GM12878 (cell line): ENCODE measurements around the gene TUBA1B. TPM values are rescaled to one million over a fixed set of nuclear protein-coding genes. Genes with fewer than 3 reads are reported as not detected.
A peak's percentile ranks its signal among the peaks of the same experiment; 100 is the strongest.

Experiments
- BACH1 ChIP-seq: fragments of 450-650 bp; IDR thresholded peaks from 2 replicates; pipeline ENCODE4 v1.6.1; 2017; ENCODE audit warnings: mild to moderate bottlenecking, borderline replicate concordance
- CBFB ChIP-seq: IDR thresholded peaks from 2 replicates; pipeline ENCODE4 v1.6.1; 2016; ENCODE audit warnings: antibody characterized with exemption, low read depth
- E4F1 ChIP-seq: fragments of 450-650 bp; IDR thresholded peaks from 2 replicates; pipeline ENCODE4 v1.6.1; 2018; ENCODE audit warnings: borderline replicate concordance, mild to moderate bottlenecking; ENCODE audit not compliant: partially characterized antibody
- GABPA ChIP-seq: IDR thresholded peaks from 2 replicates; pipeline ENCODE4 v1.6.1; 2014; ENCODE audit warnings: antibody characterized with exemption, low read depth, mild to moderate bottlenecking, inconsistent platforms
- IKZF1 ChIP-seq: fragments of 450-650 bp; conservative IDR thresholded peaks from 2 replicates; pipeline ENCODE4 v1.6.1; 2017; ENCODE audit warnings: antibody characterized with exemption, mild to moderate bottlenecking
- PBX3 ChIP-seq: IDR thresholded peaks from 2 replicates; pipeline ENCODE4 v1.6.1; 2011; ENCODE audit warnings: mild to moderate bottlenecking, low read depth, low read length, moderate library complexity; ENCODE audit not compliant: insufficient replicate concordance
- POU2F2 ChIP-seq: IDR thresholded peaks from 3 replicates; pipeline ENCODE4 v1.6.1; 2011; ENCODE audit warnings: low read depth, mild to moderate bottlenecking, low read length, borderline replicate concordance
- SMAD1 ChIP-seq: fragments of 450-650 bp; IDR thresholded peaks from 2 replicates; pipeline ENCODE4 v1.6.1; 2018; ENCODE audit warnings: mild to moderate bottlenecking, low read depth; ENCODE audit not compliant: partially characterized antibody
- SMAD5 ChIP-seq: IDR thresholded peaks from 2 replicates; pipeline ENCODE4 v1.6.1; 2016; ENCODE audit warnings: antibody characterized with exemption, low read depth
- SREBF1 ChIP-seq: IDR thresholded peaks from 2 replicates; pipeline ENCODE4 v1.6.1; 2012; ENCODE audit warnings: mild to moderate bottlenecking, low read length
- ZBED1 ChIP-seq: IDR thresholded peaks from 2 replicates; pipeline ENCODE4 v1.6.1; 2016; ENCODE audit warnings: borderline replicate concordance
- polyA plus RNA-seq, 11 experiments: library from polyadenylated mRNA; depleted of rRNA in 4 of 11; unstranded in 6 of 11; stranded (reverse) in 5 of 11; fragments of >200 nt; fragmentation: Nextera tagmentation in 4 of 11; fragmentation: Illumina TruSeq in 1 of 11; extraction: Ambion mirVana in 4 of 11; extraction: Trizol in 1 of 11; gene quantifications; 1 replicate in 1 of 11; 2 replicates in 10 of 11; pipeline versions ENCODE4 v1.2.1 to v1.2.3, GENCODE V29; 2011 to 2016; ENCODE audit warnings: inconsistent platforms in 2 of 11, missing spikeins in 2 of 11, low read depth in 1 of 11
- total RNA-seq, 4 experiments: library from RNA; depleted of rRNA in 3 of 4; stranded (reverse); fragments of >200 nt in 3 of 4; fragmentation: Illumina TruSeq in 1 of 4; extraction: Trizol in 1 of 4; gene quantifications; 2 replicates each; pipeline versions ENCODE4 v1.2.1 to v1.2.3, GENCODE V29; 2013 to 2021

Gene TUBA1B
- total and polyA plus RNA-seq, 10 of the 15 experiments (the other 5 are each of a cell fraction or from before 2014, with no cell fraction given) = 2,328 to 4,712 (median 3,552) TPM

DNA sequence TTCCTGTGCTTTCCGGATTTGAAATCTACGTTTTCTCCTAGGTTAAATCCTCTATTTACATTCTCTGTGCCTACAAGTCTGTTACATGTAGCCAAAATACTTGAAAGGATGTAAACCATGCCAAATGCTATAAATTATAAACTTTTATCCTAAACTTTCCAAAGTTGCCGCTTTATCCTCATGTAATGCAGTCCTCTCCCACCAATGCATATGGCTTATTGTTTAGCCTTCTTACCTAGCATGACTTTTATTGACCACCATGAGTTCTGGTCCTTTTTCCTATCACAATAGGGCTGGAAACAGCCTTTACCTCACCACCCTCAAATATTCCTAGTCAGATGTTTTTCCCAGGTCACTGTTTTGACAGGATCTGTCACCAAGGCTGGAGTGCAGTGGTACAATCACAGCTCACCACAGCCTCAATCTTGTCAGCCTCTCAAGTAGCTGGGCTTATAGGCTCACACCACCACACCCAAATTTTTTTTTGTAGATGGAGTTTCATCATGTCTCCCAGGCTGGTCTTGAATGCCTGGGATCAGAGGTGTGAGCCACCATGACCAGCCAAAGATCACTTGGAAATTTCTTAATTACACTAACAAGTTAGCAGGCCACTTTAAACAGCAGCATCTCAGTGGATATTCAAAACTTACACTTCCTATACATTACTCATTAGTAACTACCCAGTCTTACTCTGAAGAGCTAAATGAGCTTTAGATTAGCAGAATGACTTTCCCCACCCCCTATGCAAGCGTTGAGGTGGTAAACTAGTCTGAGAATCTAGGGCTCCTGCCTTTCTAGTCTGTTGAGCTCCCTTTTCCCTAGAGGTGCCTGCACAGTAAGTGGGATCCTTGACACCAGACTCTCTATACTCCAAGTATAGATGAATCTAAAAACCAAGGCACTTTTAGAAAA lies 4.1 kb downstream of the TUBA1B start (continued):
- TF ChIP-seq PBX3 = no peak
- 0 out of 3 replicates have a peak, but pooled peaks have one; percentile 16 for TF ChIP-seq POU2F2
- TF ChIP-seq BACH1 = peak; percentile 76
- TF ChIP-seq E4F1 = no peak
- TF ChIP-seq ZBED1 = peak; percentile 75; the same call in 1 of the 2 replicates
- TF ChIP-seq IKZF1 = no peak
- TF ChIP-seq SREBF1 = no peak
- TF ChIP-seq SMAD5 = peak; percentile 84
- TF ChIP-seq SMAD1 = no peak
- TF ChIP-seq CBFB = peak; percentile 63; the same call in 1 of the 2 replicates
- 0 out of 2 replicates have a peak, but pooled peaks have one; percentile 23 for TF ChIP-seq GABPA
